SK-N-MC (cell line): Measurements from ENCODE around the gene BMI1.

Source experiments
- EZH2 ChIP-seq: fragments of 200-600 bp; sonication (generic); IDR thresholded peaks from one replicate; pipeline ENCODE4 v1.6.1; 2017; ENCODE audit warnings: antibody characterized with exemption
- FOXP2 ChIP-seq: optimal IDR thresholded peaks from 2 replicates; pipeline ENCODE3; 2011; ENCODE audit warnings: mild to moderate bottlenecking, moderate library complexity; ENCODE audit not compliant: insufficient read depth; ENCODE audit errors: extremely low read length, control extremely low read depth
- POLR2AphosphoS5 ChIP-seq: IDR thresholded peaks from 2 replicates; pipeline ENCODE4 v1.6.1; 2012; ENCODE audit warnings: mild to moderate bottlenecking, low read depth, low read length, borderline replicate concordance

- TF ChIP-seq POLR2AphosphoS5 (no peak), EZH2 (no peak), FOXP2 (no peak)
These were observed 1.3 kb upstream of the BMI1 start for GRCh38 chr10:22319547-22319979.
